ENCODE results near the gene SNAP47.
A peak's percentile ranks its signal among the peaks of the same experiment; 100 is the strongest.

SNAP47 gene

GRCh38 chr1:227767401-227768124 lies 32.3 kb downstream of the SNAP47 start:
- Mint-ChIP-seq H3K27ac (no peak overlapping the region), H3K27me3 (ENCODE audit: low read depth) (peaks cover 2% of the 10 kb centered on the region), H3K9me3 (no peaks in the 10 kb centered on the region), H3K36me3 (ENCODE audit: low read depth) (peaks cover 42% of the 10 kb centered on the region), H3K4me3 (no peak overlapping the region), H3K4me1 (peaks cover 5% of the 10 kb centered on the region)
- no peak for TF ChIP-seq CTCF (IDR thresholded peaks at IDR 0.05; ENCODE audit: unreplicated experiment in 3 of 3)

- H3K36me3 Mint-ChIP-seq (ENCODE audit: low read depth) = peaks cover 44% of the 10 kb centered on the region
- no peaks in the 10 kb centered on the region for H3K27me3 Mint-ChIP-seq (ENCODE audit: low read depth)
- no peak for TF ChIP-seq CTCF (IDR thresholded peaks at IDR 0.05; ENCODE audit: unreplicated experiment in 3 of 3)
Observed at GRCh38 chr1:227768125-227768439, 32.8 kb downstream of the SNAP47 start.

GRCh38 chr1:227768640-227769039 lies 33.4 kb downstream of the SNAP47 start:
- TF ChIP-seq CTCF (IDR thresholded peaks at IDR 0.05; ENCODE audit: unreplicated experiment in 3 of 3) = no peak
- H3K27ac Mint-ChIP-seq = no peak overlapping the region
- H3K36me3 Mint-ChIP-seq (ENCODE audit: low read depth) = peaks cover 44% of the 10 kb centered on the region
- H3K27me3 Mint-ChIP-seq (ENCODE audit: low read depth) = no peaks in the 10 kb centered on the region
- no peak overlapping the region for H3K4me3 Mint-ChIP-seq
- peaks cover 6% of the 10 kb centered on the region for H3K4me1 Mint-ChIP-seq
- H3K9me3 Mint-ChIP-seq = no peaks in the 10 kb centered on the region

More at GRCh38 chr1:227768125-227768439, 32.8 kb downstream of the SNAP47 start:
- H3K27ac Mint-ChIP-seq = no peak overlapping the region
- peaks cover 6% of the 10 kb centered on the region for H3K4me1 Mint-ChIP-seq
- no peak overlapping the region for H3K4me3 Mint-ChIP-seq
- H3K9me3 Mint-ChIP-seq = no peaks in the 10 kb centered on the region

- Mint-ChIP-seq H3K9me3 (no peaks in the 10 kb centered on the region), H3K27me3 (ENCODE audit: low read depth) (no peaks in the 10 kb centered on the region), H3K4me3 (no peak overlapping the region), H3K27ac (peak overlapping the region in 1 of 3 experiments; percentile 32), H3K4me1 (peaks cover 11% of the 10 kb centered on the region), H3K36me3 (ENCODE audit: low read depth) (peaks cover 39% of the 10 kb centered on the region)
- TF ChIP-seq CTCF (IDR thresholded peaks at IDR 0.05; ENCODE audit: unreplicated experiment in 3 of 3) = no peak
Observed at GRCh38 chr1:227769047-227769935, 34.1 kb downstream of the SNAP47 start.

- no peaks in the 10 kb centered on the region for H3K27me3 Mint-ChIP-seq (ENCODE audit: low read depth)
- peak overlapping the region in 1 of 3 experiments; percentile 32 for H3K27ac Mint-ChIP-seq
- TF ChIP-seq CTCF (IDR thresholded peaks at IDR 0.05; ENCODE audit: unreplicated experiment in 3 of 3) = no peak
- H3K4me1 Mint-ChIP-seq = peaks cover 18% of the 10 kb centered on the region
- H3K9me3 Mint-ChIP-seq = no peaks in the 10 kb centered on the region
- H3K36me3 Mint-ChIP-seq (ENCODE audit: low read depth) = peaks cover 37% of the 10 kb centered on the region
- H3K4me3 Mint-ChIP-seq = no peak overlapping the region
Observed at GRCh38 chr1:227769936-227770494, 34.8 kb downstream of the SNAP47 start.

Data from nephron (organoid).